ENCODE data around the gene IMPA2. TPM values are rescaled to one million over a fixed set of nuclear protein-coding genes. Genes with fewer than 3 reads are reported as not detected.

Gene IMPA2
- polyA plus RNA-seq, 1 donor (not counting 4 experiments of a cell fraction or from before 2014, with no cell fraction given), result 17.6 TPM

DNA sequence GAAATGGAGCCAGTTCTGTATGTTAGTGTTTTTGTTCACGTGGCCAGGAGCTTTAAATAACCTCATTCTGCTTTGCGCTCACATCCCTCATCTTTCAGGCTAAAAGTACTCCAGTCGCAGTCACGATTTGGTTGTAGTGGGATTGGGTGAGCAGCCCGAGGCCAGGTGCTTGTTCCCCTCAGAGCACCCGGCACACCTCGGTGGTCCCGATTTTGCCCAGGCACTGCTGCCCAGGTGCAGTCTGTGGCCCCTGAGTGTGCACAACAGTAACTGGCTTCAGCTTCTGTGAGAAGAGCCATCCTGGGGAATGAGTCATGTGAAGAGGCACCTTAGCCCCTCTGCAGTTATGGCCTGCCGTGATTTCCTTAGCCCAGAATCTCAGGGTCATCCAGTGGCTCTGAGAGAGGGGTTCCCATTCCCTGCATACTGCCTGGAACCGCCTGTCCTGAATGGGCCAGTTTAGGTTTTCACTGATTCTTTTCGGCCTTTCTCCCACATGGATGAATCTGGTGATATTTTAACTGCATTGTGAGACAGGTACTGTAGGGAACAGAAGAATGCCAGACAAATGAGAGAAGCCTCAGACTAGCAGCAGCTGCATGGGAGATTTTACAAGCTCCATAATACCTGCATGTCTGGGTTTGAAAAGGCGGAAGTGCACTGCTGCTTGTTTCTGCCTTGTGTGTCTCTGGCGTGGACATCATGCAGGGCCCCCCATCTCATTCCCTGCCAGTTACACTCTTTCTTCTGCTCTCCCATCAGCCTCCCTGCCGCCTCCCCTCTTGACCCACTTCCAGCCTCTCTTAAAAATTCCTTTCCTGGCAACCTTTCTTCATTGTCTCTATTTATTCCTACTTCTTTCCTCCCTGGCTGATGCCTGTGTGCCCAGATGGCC, 33.5 kb downstream of the IMPA2 start:
- peaks cover 22% of the 10 kb centered on the region for H3K4me1 ChIP-seq (ENCODE audit: control insufficient read depth, extremely low read depth, insufficient read depth, low read length)
- no peaks in the 10 kb centered on the region for H4K20me1 ChIP-seq (ENCODE audit: control insufficient read depth, extremely low read depth, insufficient read depth, low read length)
- no peaks in the 10 kb centered on the region for H3K9me3 ChIP-seq (ENCODE audit: control insufficient read depth, low read depth, low read length)
- H3K27me3 ChIP-seq (ENCODE audit: control insufficient read depth, extremely low read depth, insufficient read depth, low read length), result no peaks in the 10 kb centered on the region
- peaks cover 2 to 6% of the 10 kb centered on the region in 2 experiments for H3K36me3 ChIP-seq (ENCODE audit: control insufficient read depth in 2 of 2, extremely low read depth in 1 of 2, insufficient read depth in 2 of 2, low read length in 2 of 2)
- H3K27ac ChIP-seq (ENCODE audit: control insufficient read depth, insufficient read depth, low read length), result peak overlapping the region; percentile 15
- no peak overlapping the region for H3K4me2 ChIP-seq (ENCODE audit: control insufficient read depth, extremely low read depth, insufficient read depth, low read depth, low read length)
- TF ChIP-seq EZH2 (IDR thresholded peaks at IDR 0.05; ENCODE audit: low read length), result no peak
- TF ChIP-seq, protein P1, sequence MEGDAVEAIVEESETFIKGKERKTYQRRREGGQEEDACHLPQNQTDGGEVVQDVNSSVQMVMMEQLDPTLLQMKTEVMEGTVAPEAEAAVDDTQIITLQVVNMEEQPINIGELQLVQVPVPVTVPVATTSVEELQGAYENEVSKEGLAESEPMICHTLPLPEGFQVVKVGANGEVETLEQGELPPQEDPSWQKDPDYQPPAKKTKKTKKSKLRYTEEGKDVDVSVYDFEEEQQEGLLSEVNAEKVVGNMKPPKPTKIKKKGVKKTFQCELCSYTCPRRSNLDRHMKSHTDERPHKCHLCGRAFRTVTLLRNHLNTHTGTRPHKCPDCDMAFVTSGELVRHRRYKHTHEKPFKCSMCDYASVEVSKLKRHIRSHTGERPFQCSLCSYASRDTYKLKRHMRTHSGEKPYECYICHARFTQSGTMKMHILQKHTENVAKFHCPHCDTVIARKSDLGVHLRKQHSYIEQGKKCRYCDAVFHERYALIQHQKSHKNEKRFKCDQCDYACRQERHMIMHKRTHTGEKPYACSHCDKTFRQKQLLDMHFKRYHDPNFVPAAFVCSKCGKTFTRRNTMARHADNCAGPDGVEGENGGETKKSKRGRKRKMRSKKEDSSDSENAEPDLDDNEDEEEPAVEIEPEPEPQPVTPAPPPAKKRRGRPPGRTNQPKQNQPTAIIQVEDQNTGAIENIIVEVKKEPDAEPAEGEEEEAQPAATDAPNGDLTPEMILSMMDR (optimal IDR thresholded peaks at IDR 0.05 in 1 of 3, IDR thresholded peaks at IDR 0.05 in 1 of 3, conservative IDR thresholded peaks at IDR 0.05 in 1 of 3; ENCODE audit: extremely low read depth in 1 of 3, insufficient read depth in 2 of 3, low read length in 3 of 3), result no peak
- DNase-seq (ENCODE audit: low read depth, low spot score), result no peak
- no peak overlapping the region for H2AFZ ChIP-seq (ENCODE audit: control insufficient read depth, low read length)
- no peak overlapping the region for H3K4me3 ChIP-seq (ENCODE audit: control insufficient read depth in 2 of 3, extremely low read depth in 1 of 3, insufficient read depth in 2 of 3, low read depth in 1 of 3, low read length in 3 of 3)
- dilution Hi-C loops (cut with MboI; ENCODE audit: extremely low pct_ligation_motif_present, low sequenced_read_pairs), result no loop called here
- peak; percentile 46 for FAIRE-seq
- no peaks in the 10 kb centered on the region for H3K79me2 ChIP-seq (ENCODE audit: control insufficient read depth, insufficient read depth, low read length)
- no peaks in the 10 kb centered on the region for H3K9me1 ChIP-seq (ENCODE audit: control insufficient read depth, extremely low read depth, insufficient read depth, low read length)
- no peak overlapping the region for H3K9ac ChIP-seq (ENCODE audit: control insufficient read depth, extremely low read depth, insufficient read depth, low read length)

DNA sequence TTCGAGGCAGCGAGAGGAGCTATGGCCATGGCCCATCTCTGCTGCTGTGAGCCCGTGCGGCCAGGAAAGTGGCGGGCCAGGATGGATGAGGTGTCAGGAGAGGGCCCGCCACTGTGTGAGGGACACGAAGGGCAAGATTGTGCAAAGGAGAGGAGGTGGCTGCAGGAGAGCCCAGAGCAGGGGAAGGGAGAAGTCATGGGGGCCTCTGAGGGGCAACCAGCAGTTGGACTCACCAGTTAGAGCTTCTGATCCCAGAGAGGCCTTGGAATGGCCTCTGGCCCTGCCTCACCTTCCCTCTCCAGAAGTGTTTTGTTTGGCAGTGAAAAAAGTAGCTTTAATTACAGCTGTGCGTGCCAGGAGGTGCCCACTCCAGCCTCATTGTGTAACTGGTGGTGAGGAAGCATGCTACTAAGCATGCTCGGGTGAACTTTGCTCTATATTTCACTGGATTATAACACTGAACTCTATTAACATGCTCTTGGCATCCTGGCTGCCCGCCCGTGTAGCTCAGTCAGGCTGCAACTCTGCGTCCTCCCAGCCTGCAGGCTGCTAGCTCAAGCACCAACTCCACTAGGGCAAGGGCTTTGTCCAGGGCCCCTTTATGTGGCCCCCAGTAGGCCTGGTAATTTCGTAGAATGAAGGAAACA, 34.2 kb downstream of the IMPA2 start:
- H3K4me2 ChIP-seq (ENCODE audit: control insufficient read depth, extremely low read depth, insufficient read depth, low read depth, low read length), result no peak overlapping the region
- dilution Hi-C loops (cut with MboI; ENCODE audit: extremely low pct_ligation_motif_present, low sequenced_read_pairs), result no loop called here
- no peaks in the 10 kb centered on the region for H3K9me3 ChIP-seq (ENCODE audit: control insufficient read depth, low read depth, low read length)
- H3K27ac ChIP-seq (ENCODE audit: control insufficient read depth, insufficient read depth, low read length), result peak overlapping the region; percentile 15
- no peak overlapping the region for H3K4me3 ChIP-seq (ENCODE audit: control insufficient read depth in 2 of 3, extremely low read depth in 1 of 3, insufficient read depth in 2 of 3, low read depth in 1 of 3, low read length in 3 of 3)
- no peaks in the 10 kb centered on the region for H3K9me1 ChIP-seq (ENCODE audit: control insufficient read depth, extremely low read depth, insufficient read depth, low read length)
- TF ChIP-seq, protein P1 (optimal IDR thresholded peaks at IDR 0.05 in 1 of 3, IDR thresholded peaks at IDR 0.05 in 1 of 3, conservative IDR thresholded peaks at IDR 0.05 in 1 of 3; ENCODE audit: extremely low read depth in 1 of 3, insufficient read depth in 2 of 3, low read length in 3 of 3), result no peak
- TF ChIP-seq EZH2 (IDR thresholded peaks at IDR 0.05; ENCODE audit: low read length), result no peak
- FAIRE-seq (peak; percentile 55), DNase-seq (ENCODE audit: low read depth, low spot score) (no peak)
- H2AFZ ChIP-seq (ENCODE audit: control insufficient read depth, low read length), result no peak overlapping the region
- no peaks in the 10 kb centered on the region for H3K79me2 ChIP-seq (ENCODE audit: control insufficient read depth, insufficient read depth, low read length)
- H4K20me1 ChIP-seq (ENCODE audit: control insufficient read depth, extremely low read depth, insufficient read depth, low read length), result no peaks in the 10 kb centered on the region
- H3K36me3 ChIP-seq (ENCODE audit: control insufficient read depth in 2 of 2, extremely low read depth in 1 of 2, insufficient read depth in 2 of 2, low read length in 2 of 2), result peaks cover 2 to 6% of the 10 kb centered on the region in 2 experiments
- no peaks in the 10 kb centered on the region for H3K27me3 ChIP-seq (ENCODE audit: control insufficient read depth, extremely low read depth, insufficient read depth, low read length)
- H3K4me1 ChIP-seq (ENCODE audit: control insufficient read depth, extremely low read depth, insufficient read depth, low read length), result peaks cover 22% of the 10 kb centered on the region
- no peak overlapping the region for H3K9ac ChIP-seq (ENCODE audit: control insufficient read depth, extremely low read depth, insufficient read depth, low read length)

Measured in keratinocyte (primary cell).